Measurements from ENCODE around the gene BMPR1A.
"Not testable (repeated sequence)": the region's sequence is repeated elsewhere in the genome, so short reads cannot be mapped to it uniquely, and the experiment has no call there.

The BMPR1A gene

DNA sequence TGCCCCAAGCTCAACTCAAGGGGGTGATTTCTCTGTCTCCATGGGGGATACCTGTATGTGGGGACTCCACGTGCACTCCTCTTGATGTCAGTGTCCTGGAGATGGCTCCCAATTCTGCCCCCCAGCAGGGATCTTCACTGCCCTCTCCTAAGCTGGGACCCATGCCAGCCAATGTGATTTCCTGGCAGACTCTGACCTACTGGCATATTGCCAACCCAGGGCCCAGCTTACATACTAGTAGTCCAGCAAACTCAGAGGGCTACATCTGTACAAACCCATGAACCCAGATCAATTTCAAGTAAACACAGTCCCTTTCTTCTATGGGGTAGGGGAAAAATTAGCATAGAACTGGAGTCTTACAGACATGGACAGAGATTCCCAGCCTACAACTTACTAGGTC is 26.2 kb upstream of the BMPR1A start:
- DNase-seq (ENCODE audit: low read depth in 2 of 2): no peak

DNA sequence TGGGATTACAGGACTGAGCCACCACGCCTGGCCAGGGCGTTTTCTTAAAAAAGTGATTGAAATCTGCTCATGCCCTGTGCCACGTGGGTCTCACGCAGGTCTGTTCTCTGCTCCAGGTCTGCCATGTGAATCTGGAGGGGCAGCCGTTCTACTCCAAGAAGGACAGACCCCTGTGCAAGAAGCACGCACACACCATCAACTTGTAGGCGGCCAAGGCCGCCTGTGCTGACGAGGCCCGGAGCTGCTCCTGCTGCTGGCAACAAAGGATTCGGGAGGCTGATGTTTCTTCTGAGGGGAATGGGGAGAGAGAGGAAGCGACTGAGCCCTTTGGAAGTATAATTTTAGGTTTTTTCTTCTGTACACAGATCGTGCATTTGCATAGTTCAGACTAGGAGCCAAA is 23.6 kb upstream of the BMPR1A start:
- no peak for DNase-seq (ENCODE audit: low read depth in 2 of 2)

DNA sequence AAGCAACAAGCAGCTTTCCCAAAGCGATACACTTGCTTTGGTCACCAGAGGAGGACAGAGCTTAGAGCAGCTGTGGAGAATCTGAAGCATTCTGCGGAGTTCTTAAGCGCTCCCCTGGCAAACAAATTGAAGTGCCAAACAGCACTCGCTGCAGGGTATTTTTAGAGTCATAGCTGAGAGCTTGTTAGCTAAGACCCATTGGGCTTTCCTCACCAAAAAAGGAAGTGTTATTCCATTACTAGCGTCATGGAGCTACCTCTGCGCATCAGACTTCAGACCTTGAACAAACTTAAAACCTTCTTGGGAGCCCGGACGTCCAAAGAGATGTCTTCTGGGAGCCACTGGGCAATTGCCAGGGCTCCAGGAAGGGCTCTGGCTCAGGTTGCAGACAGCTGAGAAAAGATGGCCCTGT is 23.2 kb upstream of the BMPR1A start:
- no peak for DNase-seq (ENCODE audit: low read depth in 2 of 2)

DNA sequence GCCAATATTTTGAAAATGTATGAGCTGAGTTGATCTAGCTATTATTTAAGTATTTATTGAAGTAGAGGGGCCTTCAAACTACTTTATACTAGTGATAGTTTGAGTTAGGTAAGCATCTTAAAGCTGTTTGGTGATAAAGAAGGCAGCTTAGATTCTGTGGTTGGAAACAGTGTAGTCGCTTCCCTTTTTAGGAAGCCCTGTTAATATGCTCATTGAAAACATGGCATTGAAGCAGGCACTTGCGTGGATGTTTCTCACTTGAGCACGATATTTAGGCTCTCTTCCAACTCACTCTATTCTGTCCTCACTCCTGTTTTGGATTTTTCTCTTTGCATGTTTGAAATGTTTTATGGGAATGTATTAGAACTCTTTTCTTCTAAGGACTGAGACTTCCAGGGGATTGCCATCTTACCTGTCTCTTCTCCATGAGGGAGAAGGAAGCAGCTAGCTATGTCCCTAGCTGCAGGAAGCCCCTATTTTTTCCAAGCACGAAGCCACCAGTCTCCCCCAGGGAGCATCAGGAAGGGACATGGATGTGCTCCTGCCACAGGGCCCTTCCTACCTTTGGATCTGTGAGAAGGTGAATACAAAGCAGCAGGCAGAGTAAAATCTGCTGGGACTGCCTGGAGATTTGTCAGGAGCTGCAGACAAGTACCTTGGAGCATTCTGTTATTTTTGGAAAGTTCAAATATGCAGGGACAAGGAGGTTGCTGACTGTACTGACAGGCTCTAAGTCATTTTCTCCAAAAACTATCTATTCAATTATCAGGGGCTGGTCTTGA is 22.0 kb upstream of the BMPR1A start:
- DNase-seq (ENCODE audit: low read depth in 2 of 2): no peak

DNA sequence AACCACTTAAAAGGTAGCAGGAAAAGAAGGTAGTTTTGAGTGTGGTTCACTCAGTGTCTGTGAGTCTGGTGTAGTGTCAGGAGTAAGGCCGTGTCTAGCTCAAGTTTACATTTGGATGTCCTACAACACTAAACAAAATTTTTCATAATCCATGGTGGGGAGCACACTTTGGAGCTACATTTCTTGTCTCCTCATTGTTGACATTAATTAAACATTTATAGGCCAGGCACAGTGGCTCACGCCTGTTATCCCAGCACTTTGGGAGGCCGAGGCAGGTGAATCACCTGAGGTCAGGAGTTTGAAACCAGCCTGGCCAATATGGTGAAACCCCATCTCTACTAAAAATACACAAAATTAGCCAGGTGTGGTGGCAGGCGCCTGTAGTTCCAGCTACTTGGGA is 21.1 kb upstream of the BMPR1A start:
- not testable (repeated sequence) for DNase-seq (ENCODE audit: low read depth in 2 of 2)

DNA sequence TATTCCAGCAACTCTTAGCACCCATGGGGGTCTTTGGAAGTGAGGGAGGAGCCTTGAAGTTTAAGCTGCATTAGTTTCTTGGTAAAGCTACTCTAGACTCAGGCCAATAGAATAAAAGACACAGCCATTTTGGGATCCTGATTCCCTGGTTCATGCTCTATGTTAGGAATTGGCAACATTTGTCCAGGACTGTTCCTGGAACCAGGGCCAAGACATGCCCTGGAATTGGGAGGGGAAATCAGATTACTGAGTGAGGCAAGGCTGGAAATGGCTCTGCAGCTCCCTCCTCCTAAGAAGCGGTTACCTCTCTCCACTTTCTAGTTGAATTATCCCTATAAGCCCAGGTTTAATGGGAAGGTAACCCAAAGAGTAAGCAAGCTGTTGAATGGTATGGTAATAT is 14.2 kb upstream of the BMPR1A start:
- no peak for DNase-seq (ENCODE audit: low read depth in 2 of 2)

DNA sequence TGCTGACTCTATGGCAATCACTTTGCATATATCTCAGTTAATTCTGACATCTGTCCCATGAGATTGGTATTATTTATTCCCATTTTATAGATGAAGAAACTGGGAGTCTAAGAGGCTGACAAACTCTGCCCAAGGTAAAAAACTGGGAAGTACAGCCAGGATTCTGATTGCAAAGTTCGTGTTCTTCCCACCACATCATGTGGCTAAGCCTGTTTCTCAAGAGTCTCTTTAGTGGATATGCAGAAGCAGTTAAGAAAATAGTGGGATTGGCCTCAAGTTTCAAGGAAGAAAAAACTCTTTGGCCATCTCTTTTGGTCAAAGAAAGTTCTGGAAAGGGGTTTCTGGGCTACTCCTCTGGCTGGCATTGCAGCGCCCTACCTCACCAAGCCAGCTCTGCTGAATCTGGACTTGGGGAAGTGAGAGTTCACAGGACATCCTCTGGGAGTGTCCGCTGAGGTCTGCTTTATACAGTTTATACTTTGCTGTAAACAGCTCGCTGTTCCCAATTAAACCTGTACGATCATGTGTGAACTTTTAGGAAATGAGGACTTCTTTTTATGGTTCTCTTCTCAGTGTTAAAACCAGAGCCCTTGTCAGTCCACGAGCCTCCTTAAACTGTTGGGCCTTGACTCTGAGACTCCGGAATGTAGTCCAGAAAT is 12.2 kb upstream of the BMPR1A start:
- DNase-seq (ENCODE audit: low read depth in 2 of 2): no peak

DNA sequence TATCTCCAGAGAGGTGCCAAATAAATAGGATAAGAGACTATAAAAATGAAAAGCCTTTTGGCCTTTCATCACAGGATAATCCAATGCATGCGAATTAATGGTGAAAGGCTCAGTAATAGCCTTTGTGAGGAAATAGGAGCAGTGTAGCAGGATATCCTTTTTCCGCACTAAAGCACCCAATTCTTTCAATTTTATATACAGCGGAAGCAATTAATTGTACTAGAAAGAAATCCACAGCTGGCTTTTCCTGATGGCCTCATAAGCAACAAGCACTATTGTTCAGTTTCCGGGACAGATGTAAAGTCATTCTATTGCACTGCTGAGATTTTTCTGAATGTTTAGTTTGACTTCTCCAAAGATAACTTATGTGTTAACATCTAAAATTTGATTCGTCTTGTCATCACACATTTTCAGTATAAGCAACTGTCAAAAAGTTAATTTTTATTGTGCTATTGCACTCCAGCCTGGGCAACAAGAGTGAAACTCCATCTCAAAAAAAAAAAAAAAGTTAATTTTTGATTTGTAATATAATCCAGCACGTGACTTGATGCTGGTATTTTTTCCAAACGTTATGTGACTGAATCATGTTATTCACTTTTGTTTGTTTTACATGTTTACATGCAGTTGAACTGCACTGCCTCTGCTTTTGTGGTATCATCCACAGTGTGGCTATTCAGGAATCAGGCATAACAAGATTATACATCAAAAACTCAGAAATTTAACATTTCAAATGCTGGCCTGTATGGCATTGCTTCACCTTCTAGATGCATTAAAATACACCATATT is 8.4 kb upstream of the BMPR1A start:
- DNase-seq (ENCODE audit: low read depth in 2 of 2): no peak

DNA sequence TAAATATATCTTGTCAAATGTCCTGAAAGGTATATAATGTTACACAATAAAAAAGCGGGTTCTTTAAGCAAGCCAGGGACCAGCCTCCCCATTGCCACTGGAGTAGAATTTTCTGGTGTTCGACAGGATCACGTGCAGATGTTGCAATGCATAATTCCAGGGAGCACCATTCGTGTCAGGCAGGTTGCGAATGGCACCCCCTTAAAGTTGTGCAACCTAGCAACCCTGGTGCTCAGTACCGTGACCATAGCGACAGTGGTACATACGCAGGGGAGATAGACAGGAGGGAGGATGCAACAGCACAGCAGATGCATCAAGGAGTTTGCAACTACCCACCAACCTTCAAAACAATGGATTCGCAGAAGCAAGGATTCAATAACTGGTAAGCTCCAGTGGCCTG is 6.6 kb upstream of the BMPR1A start:
- DNase-seq (ENCODE audit: low read depth in 2 of 2): no peak

DNA sequence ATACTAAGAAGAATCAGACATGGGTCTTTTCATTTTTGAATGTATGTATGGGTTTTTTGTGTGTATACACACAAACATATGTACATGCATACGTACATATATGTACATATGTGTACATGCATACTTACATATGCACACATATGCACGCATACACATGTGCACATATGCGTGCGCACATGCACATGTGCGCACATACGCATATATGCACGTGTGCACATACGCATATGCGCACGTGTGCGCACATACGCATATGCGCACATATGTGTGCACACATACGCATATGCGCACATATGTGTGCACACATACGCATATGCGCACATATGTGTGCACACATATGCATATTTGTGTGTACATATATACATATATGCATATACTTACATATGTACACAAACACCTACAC is 4.9 kb upstream of the BMPR1A start:
- DNase-seq (ENCODE audit: low read depth in 2 of 2): no peak

DNA sequence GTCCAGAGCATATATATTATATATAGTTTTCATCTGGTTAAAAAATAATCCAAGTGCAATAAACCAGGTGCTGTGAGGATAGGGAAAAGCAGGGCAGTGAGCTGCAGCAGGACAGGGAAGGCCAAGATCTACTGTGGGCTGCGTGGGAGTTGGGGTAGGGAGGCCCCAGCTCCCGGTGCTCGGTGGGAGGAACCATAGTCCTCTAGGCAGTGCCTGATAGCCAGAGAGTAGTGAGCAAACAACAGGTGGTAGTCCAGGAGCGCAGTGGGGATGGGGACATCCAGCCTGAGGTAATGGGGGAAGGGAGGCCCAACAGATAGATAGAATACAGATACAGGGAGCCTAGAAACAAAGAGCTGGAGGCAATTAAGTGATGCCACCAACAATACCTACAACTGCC is 4.1 kb upstream of the BMPR1A start:
- no peak for DNase-seq (ENCODE audit: low read depth in 2 of 2)

DNA sequence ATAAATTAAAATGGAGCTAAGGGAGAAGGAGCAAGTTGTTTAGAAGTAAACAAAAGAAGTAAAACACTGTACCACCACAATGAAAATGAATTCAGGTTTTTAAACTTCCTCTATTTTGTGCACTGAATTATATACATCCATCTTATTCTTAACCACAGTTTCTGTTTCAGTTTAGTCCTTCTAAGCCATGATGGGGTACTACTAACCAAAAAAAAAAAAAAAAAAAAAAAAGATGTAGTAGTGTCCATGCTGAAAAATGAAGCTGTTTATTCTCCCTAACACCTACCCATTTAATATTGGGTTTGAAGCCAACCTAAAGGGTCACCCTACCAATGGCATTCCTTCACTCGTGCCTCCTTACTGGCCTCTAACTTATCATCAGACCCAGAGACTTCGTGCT is 3.4 kb upstream of the BMPR1A start:
- no peak for DNase-seq (ENCODE audit: low read depth in 2 of 2)

DNA sequence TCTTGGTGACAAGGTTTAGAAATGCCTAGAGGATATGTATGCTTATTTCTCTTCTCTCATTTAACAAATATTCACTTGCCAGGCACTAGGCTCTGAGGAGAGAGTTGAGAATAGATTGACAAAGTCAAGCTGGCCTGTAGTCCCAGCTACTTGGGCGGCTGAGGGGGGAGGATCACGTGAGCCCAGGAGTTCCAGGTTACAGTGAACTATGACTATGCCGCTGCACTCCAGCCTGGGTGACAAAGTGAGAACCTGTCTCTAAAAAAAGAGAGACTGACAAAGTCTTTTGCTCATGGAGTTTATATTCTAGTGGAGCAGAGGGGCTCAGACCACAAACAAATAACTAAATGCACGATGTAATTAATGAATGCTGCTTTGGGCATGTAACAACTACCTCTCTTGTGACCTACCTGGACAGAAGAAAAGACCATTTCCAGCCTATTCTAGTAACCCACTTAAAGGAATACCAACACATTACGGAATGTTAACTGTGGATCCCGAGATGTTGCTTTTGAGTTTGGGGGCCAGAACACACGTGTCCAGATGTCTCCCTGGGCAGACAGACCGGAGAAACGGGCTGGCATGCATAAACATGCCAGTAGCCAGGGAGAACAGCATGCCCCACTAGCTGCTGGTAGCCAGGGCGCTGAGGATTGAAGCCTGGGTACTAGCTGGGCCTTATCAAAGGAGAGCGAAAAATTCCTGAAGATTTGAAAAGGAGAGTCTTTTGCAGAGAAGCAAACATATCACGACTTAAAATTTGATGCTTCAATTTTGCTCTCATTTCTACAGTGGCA is 2.6 kb upstream of the BMPR1A start:
- no peak for DNase-seq (ENCODE audit: low read depth in 2 of 2)

DNA sequence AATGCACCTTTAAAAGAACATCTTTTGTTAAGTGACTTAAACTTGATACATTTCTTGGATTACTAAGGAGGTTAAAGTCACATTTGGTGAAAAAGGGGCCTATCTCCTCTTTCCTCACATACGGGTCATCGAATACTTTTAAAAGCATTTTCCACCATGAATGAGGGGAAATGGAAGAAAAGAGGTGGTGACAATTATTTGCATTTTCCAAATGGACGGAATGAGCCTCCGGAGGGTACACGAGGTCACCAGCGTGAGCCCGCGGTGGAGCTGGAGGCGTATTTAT is 1.0 kb upstream of the BMPR1A start:
- DNase-seq (ENCODE audit: low read depth in 2 of 2): no peak

DNA sequence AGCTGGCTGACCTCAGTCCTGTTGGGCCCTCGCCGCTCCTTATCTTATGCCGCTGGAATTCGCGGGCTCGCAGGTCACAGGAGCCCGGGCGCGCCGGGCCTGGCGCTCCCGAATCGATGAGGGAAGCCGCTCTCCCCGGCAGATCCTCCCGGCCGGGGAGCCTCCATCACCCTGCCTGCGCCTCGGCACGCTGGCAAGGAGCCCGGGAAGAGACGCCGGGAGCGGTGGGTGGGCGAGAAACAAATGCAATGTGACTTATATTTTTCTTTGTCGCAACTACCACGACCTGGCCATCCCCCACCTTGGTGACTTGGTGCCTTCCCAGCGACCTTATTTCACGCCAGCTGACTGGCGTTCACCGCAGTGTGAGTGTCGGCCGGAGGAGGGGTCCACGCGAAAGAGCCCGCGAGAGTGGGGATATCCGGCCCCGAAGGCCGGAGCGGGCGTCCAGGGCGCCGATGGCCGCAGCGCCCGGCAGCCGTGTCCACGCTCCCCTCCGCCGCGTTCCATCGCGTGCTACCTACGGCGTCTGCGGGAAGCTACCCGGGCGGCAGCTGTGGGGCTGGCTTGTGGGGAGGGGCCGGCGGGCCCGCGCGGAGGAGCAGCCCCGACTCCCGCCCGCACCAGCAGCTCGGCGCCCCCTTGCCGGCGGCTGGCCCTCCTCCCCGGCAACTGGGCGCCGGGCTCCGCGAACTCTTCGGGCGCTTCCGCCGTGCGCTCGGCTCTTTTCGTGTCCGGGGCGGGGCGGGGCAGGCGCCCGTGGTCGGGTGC is 494 bp upstream of the BMPR1A start:
- DNase-seq (ENCODE audit: low read depth in 2 of 2): peak; percentile 75 to 81

DNA sequence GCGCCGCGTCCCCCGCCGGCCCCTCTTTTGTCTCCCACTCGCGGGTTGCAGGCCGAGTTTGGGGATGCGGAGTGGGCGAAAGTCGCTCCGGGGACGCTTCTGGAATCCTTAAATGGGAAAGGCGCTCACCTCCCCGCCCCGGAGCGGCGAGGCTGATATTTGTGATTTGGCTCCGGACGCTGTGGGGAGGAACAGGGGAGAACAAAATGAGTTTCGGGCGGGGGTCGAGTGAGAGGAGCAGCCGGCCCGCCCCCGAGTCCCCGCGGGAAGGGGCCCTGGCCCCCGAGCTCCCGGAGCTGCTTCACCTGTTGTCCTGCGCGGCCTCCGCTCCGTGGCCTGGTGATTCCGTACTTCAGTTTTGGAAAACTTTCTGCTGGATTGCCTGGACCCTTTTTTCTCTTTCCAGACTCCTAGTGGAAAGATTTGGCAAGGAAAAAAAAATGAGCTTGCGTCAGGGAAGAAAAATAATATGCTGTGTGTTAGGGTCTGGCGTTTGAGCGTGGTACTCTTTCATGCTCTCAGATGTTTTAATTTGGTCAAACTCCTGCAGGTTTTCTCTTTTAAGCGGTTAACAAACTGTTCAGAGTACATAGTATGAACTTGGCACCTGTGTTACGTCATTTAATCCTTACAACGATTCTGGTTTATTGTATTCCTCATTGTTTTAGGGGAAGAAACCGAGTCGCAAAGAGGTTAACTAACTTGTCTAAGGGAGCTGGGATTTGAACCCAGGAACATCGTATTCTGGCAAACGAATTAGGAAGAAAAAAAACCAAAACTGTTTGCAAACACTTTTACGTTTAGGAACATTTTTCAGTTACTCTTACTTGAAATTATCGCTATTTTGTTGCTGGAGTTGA is 924 bp downstream of the BMPR1A start:
- DNase-seq (ENCODE audit: low read depth in 2 of 2): peak in 1 of 2 experiments; percentile 8

DNA sequence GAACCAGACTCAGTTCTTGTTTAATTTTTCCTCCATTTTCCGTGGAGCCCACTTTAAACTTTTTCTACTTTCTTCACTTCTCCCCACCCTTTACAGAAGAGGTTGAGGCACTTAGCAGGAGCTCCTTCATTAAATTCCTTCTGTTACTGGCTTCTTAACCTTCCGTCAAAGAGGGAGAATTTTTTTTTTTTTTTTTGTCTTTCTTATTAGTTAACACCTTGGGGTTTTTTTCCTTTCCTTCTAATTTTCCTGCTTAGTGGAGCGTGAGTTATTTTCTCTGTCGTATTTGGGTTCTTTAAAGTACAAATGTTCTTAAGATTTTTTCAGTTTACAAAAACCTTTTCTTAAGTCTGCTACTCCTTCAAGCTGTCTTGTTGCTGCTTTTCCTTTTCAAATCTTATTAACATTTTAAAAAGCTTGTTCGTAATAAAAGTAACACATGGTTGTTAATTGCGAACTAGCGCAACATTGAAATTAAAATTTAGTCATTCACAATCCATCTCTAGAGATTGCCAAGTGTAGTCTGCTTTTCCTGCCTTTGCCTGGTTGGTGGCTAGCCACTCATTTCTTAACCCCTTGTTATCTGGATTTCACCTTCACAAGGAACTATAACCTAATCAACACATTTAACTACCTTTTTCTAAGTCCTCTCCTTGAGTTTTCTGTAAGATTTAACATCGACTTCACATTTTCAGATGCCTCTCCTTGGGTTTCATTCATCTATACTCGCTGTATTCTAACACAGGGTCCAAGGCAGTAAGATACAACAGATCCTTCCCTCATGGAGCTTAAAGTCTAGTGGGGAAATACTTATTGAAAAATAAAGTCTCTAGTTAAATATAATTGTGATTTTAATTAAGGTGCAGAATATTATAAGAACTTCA is 2.0 kb downstream of the BMPR1A start:
- no peak for DNase-seq (ENCODE audit: low read depth in 2 of 2)

DNA sequence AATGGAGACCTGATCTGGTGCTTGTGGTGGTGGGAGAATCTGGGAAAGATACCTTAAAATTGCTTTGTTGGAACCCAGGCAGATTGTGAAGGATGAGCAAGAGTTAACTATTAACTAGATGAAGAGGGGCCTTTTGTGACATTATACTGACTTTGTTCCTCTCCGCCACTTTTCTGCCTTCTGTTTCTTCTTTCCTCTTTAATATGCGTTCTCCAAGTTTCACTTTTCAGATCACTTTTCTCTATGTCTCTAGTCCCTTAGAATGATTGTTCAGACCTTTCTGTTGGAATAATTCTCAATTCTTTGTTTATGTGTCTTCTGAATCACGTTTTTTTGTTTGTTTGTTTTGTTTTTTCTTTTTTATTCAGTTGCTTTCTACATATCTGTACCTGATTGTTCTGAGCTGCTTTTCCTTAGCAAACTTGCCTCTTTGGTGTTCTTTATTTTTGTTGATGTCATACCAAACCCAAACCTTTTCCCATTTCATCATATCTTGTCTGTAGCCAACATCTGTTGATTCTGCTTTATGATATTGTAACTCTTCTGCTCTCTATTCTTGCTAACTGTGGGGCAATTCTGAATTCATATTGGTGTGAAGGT is 2.8 kb downstream of the BMPR1A start:
- no peak for DNase-seq (ENCODE audit: low read depth in 2 of 2)

DNA sequence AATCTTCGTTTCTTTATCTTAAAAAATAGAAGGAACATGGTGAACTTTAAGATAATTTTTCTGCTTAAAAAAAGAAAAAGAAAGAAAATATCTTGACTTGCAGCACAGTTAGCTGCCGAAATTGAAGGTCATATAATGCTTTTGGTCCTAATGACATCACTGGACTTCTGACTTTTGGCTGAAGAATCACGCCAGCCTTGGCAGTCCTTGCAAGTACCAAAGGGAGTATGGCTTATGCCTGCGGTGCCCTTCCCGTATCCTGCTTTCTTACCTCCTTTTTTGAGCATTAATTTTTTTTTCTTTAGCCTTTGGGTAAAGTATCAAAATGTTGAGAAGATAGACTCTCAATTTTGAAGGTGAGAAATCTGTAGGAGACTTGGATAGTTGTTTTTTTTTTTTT is 7.0 kb downstream of the BMPR1A start:
- no peak for DNase-seq (ENCODE audit: low read depth in 2 of 2)
